PC-9 (cell line): ENCODE data around the gene CTDP1. TPM values are rescaled to one million over a fixed set of nuclear protein-coding genes. Genes with fewer than 3 reads are reported as not detected.

Experiments
- BruUV-seq: library from RNA; stranded (reverse); fragments of 400-500 nt; replicated peaks from 2 replicates; lab custom pipeline; 2021; lab: Mats Ljungman, UMichigan
- CTCF ChIA-PET: fragments of 300-600 bp; sonication (Branson Sonifier 250); formaldehyde crosslinking; loops from one replicate; lab custom pipeline; 2022; ENCODE audit warnings: antibody characterized with exemption; lab: Charles Lee
- POLR2A ChIA-PET: fragments of 300-600 bp; sonication (Branson Sonifier 250); formaldehyde crosslinking; loops from one replicate; lab custom pipeline; 2022; ENCODE audit warnings: antibody characterized with exemption; ENCODE audit not compliant: unreplicated experiment; lab: Charles Lee
- DNase-seq, 2 experiments: peaks; one replicate each; pipeline versions ENCODE4 v3.0.0 to v3.0.0-alpha.2; 2015 to 2022; ENCODE audit warnings: mixed read lengths in 1 of 2
- H2AFZ ChIP-seq: fragments of 200-600 bp; sonication (generic); 2 replicates; pipeline ENCODE4 v1.8.1; 2017; ENCODE audit warnings: antibody characterized with exemption
- H3F3A ChIP-seq: fragments of 200-600 bp; sonication (generic); 2 replicates; pipeline ENCODE4 v1.8.1; 2017; ENCODE audit warnings: antibody characterized with exemption, mild to moderate bottlenecking, low read depth; ENCODE audit not compliant: insufficient read depth
- H3K27ac ChIP-seq: fragments of 200-600 bp; sonication (generic); 2 replicates; pipeline ENCODE4 v1.6.1; 2016; ENCODE audit warnings: mixed run types
- H3K27me3 ChIP-seq: fragments of 200-600 bp; sonication (generic); 2 replicates; pipeline ENCODE4 v1.6.1; 2016; ENCODE audit warnings: low read depth, mixed run types; ENCODE audit not compliant: insufficient read depth
- H3K36me3 ChIP-seq: fragments of 200-600 bp; sonication (generic); 2 replicates; pipeline ENCODE4 v1.6.1; 2016; ENCODE audit warnings: low read depth, mixed run types
- H3K4me1 ChIP-seq: fragments of 200-600 bp; sonication (generic); replicated peaks from 2 replicates; pipeline ENCODE4 v1.6.1; 2016; ENCODE audit warnings: mixed run types; ENCODE audit not compliant: insufficient read depth
- H3K4me2 ChIP-seq: fragments of 200-600 bp; sonication (generic); 2 replicates; pipeline ENCODE4 v1.6.1; 2017; ENCODE audit warnings: mixed run types
- H3K4me3 ChIP-seq: fragments of 200-600 bp; sonication (generic); 2 replicates; pipeline ENCODE4 v1.6.1; 2016; ENCODE audit warnings: mixed run types
- H3K79me2 ChIP-seq: fragments of 200-600 bp; sonication (generic); 2 replicates; pipeline ENCODE4 v1.6.1; 2017; ENCODE audit warnings: low read depth, mixed run types
- H3K9me2 ChIP-seq: fragments of 200-600 bp; sonication (generic); 2 replicates; pipeline ENCODE4 v1.8.1; 2017; ENCODE audit warnings: mild to moderate bottlenecking; ENCODE audit not compliant: insufficient read depth
- H3K9me3 ChIP-seq: fragments of 200-600 bp; sonication (generic); 2 replicates; pipeline ENCODE4 v1.8.1; 2016; ENCODE audit warnings: low read depth; ENCODE audit not compliant: insufficient read depth
- H4K20me1 ChIP-seq: fragments of 200-600 bp; sonication (generic); 2 replicates; pipeline ENCODE4 v1.8.1; 2017; ENCODE audit not compliant: insufficient read depth
- EZH2 ChIP-seq: fragments of 200-600 bp; sonication (generic); IDR thresholded peaks from 2 replicates; pipeline ENCODE4 v1.8.0; 2017; ENCODE audit warnings: antibody characterized with exemption, low read depth
- intact Hi-C: fragments of 100-400 bp; cut with micrococcal nuclease; formaldehyde crosslinking; loops from one replicate; pipeline ENCODE4 v1.10.0; 2022; ENCODE audit not compliant: unreplicated experiment
- total RNA-seq: library from RNA; stranded (reverse); gene quantifications from 2 replicates; pipeline ENCODE4 v1.2.3, GENCODE V29; 2021
- TF ChIP-seq, protein P1 (sequence below): fragments of 200-600 bp; sonication (generic); conservative IDR thresholded peaks from 2 replicates; pipeline ENCODE4 v1.6.1; 2017; ENCODE audit warnings: mixed run types, antibody characterized with exemption, mild to moderate bottlenecking, moderate library complexity

CTDP1 gene
- total RNA-seq, 1 experiment from 2014 or later = 16.0 TPM

DNA sequence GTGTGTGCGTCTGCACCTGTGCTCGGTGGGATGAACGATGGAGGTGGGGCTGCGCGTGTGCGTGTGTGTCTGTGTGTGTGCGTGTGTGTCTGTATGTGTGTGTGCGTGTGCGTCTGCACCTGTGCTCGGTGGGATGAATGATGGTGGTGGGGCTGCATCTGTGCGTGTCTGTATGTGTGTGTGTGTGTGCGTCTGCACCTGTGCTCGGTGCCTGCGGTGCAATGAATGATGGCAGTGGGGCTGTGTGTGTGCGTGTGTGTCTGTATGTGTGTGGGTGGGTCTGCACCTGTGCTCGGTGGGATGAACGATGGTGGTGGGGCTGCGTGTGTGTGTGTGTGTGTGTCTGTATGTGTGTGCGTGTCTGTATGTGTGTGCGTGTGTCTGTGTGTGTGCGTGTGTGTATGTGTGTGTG lies 48.5 kb upstream of the CTDP1 start:
- POLR2A ChIA-PET = no interaction called here
- BruUV-seq = no TSS peak
- CTCF ChIA-PET = no interaction called here

DNA sequence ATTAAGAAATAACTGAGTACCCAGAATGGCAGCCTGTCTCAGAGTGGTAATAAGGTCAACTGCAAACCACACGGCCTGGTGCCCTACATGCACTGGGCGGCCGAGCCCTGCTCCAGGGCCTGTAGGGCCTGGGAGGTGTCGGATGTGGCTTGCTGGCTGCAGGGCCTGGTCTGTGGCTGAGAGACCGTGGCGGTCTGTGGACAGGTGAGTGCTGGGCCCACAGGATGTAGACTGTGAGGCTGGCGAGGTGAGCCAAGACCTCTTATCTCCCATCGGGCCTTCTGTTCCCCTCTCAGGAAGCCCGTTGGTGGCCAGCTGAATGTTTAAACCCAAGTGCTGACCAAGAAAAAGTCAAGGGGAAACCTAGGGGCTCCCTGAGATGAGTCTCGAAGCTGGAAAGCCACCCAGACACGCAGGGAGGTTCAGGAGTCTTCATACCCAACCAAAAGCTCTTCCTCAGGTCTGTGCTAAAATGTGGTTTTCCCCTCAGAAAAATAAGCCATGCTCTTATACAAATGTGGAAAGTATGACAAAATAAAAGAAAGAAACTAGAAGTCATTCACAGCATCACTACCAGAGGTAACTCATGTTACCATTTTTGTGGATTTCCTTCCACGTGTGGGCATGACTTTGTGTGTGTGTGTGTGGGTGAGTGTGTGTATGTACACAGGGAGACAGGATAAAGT lies 47.7 kb upstream of the CTDP1 start:
- intact Hi-C loops = no loop called here
- no peaks in the 10 kb centered on the region for H3K79me2 ChIP-seq
- no peaks in the 10 kb centered on the region for H3K36me3 ChIP-seq
- no peak for TF ChIP-seq EZH2
- TF ChIP-seq, protein P1, sequence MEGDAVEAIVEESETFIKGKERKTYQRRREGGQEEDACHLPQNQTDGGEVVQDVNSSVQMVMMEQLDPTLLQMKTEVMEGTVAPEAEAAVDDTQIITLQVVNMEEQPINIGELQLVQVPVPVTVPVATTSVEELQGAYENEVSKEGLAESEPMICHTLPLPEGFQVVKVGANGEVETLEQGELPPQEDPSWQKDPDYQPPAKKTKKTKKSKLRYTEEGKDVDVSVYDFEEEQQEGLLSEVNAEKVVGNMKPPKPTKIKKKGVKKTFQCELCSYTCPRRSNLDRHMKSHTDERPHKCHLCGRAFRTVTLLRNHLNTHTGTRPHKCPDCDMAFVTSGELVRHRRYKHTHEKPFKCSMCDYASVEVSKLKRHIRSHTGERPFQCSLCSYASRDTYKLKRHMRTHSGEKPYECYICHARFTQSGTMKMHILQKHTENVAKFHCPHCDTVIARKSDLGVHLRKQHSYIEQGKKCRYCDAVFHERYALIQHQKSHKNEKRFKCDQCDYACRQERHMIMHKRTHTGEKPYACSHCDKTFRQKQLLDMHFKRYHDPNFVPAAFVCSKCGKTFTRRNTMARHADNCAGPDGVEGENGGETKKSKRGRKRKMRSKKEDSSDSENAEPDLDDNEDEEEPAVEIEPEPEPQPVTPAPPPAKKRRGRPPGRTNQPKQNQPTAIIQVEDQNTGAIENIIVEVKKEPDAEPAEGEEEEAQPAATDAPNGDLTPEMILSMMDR = no peak
- no TSS peak for BruUV-seq
- H4K20me1 ChIP-seq = no peaks in the 10 kb centered on the region
- ChIA-PET CTCF (no interaction called here), POLR2A (no interaction called here)
- no peaks in the 10 kb centered on the region for H3K4me1 ChIP-seq
- no peaks in the 10 kb centered on the region for H3K9me2 ChIP-seq
- no peak for DNase-seq
- H3K4me3 ChIP-seq = no peak overlapping the region
- no peak overlapping the region for H2AFZ ChIP-seq
- peaks cover 48% of the 10 kb centered on the region for H3K27me3 ChIP-seq
- H3K9me3 ChIP-seq = no peaks in the 10 kb centered on the region
- H3F3A ChIP-seq = no peaks in the 10 kb centered on the region
- H3K4me2 ChIP-seq = no peak overlapping the region
- no peak overlapping the region for H3K27ac ChIP-seq

More for the DNA sequence above, 48.5 kb upstream of the CTDP1 start:
- Histone ChIP-seq H3K27ac (no peak overlapping the region), H3F3A (no peaks in the 10 kb centered on the region), H3K27me3 (peaks cover 56% of the 10 kb centered on the region), H3K79me2 (no peaks in the 10 kb centered on the region), H3K4me3 (no peak overlapping the region), H3K4me1 (no peaks in the 10 kb centered on the region), H3K9me2 (no peaks in the 10 kb centered on the region), H3K9me3 (no peaks in the 10 kb centered on the region), H3K4me2 (no peak overlapping the region), H3K36me3 (no peaks in the 10 kb centered on the region), H2AFZ (no peak overlapping the region), H4K20me1 (no peaks in the 10 kb centered on the region)
- TF ChIP-seq, protein P1 = no peak
- TF ChIP-seq EZH2 = no peak
- intact Hi-C loops = no loop called here
- DNase-seq = no peak

DNA sequence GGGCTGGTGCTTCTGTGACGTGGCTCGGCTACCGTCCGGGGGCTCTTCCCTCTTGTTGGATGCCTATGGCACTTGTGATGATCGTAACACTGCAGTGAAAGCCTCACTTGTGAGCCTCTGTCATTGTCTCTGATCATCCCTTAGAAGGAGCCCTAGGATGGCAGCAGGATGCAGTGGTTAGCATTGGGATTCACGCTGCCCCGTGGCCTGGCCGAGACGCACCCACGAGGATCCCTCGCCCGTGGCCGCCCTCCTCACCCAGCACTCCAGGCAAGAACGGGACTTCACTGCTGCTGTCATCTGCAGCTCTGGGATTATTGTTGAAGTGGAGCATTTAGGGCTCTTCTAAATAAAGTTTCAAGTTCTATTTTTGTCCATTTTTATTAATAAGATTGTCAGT lies 46.8 kb upstream of the CTDP1 start:
- Histone ChIP-seq H3K27me3 (peaks cover 40% of the 10 kb centered on the region), H4K20me1 (no peaks in the 10 kb centered on the region), H3K4me2 (no peak overlapping the region), H3F3A (no peaks in the 10 kb centered on the region), H3K27ac (no peak overlapping the region), H3K9me3 (no peaks in the 10 kb centered on the region), H2AFZ (no peak overlapping the region), H3K9me2 (no peaks in the 10 kb centered on the region), H3K4me1 (no peaks in the 10 kb centered on the region), H3K4me3 (no peak overlapping the region), H3K79me2 (no peaks in the 10 kb centered on the region), H3K36me3 (no peaks in the 10 kb centered on the region)
- ChIA-PET CTCF (no interaction called here), POLR2A (no interaction called here)
- TF ChIP-seq, protein P1 = no peak
- no peak for TF ChIP-seq EZH2
- no TSS peak for BruUV-seq
- intact Hi-C loops = no loop called here
- DNase-seq = no peak
